ENCODE measurements around the gene MAS1L.

Gene MAS1L

DNA sequence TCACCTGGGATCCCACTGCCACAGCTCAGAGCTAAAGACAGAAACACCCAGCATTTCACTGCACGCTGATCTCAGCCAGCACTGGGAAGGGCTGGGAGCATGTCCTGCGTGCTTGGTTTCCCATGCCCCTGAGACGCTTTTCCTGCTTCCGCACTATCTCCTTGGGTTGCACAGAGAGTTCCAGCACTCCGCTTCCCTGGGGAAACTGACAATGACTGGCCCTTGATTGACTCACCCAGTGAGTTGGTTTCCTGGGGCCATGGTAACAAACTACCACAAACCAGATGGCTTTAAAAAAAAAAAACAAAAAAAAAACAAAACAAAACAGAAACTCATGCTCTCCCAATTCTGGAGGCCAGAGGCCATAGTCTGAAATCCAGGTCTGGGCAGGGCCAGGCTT, 14.8 kb upstream of the MAS1L start:
- no peak overlapping the region for H3K4me3 Mint-ChIP-seq
- H3K27ac Mint-ChIP-seq = no peak overlapping the region
- no peaks in the 10 kb centered on the region for H3K9me3 Mint-ChIP-seq
- no peaks in the 10 kb centered on the region for H3K4me1 Mint-ChIP-seq
- no peaks in the 10 kb centered on the region for H3K36me3 Mint-ChIP-seq
- CTCF ChIA-PET = no interaction called here
- DNase-seq = no peak
- H3K27me3 Mint-ChIP-seq = peaks cover 26% of the 10 kb centered on the region

DNA sequence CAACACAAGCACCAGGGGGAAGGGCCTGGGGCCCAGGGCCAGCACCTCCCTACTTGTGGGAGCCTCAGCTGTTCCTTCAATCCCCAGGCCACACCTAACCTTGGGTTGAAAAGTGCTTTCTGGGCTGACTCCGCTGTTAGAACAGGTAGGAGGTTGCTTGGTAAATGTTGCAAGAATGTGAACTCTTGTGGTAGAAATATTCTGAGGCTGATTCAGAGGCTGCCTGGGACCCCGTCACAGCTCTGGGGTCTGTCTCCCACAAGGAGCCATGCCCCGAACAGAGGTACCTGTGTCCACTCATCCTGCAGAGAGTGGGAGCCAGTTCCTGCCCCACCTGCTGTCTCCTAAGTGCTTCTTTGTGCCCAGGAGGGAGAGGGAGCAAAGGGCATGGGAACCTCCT, 14.4 kb upstream of the MAS1L start:
- Mint-ChIP-seq H3K36me3 (no peaks in the 10 kb centered on the region), H3K9me3 (no peaks in the 10 kb centered on the region), H3K4me1 (no peaks in the 10 kb centered on the region), H3K27ac (no peak overlapping the region), H3K4me3 (no peak overlapping the region), H3K27me3 (peaks cover 31% of the 10 kb centered on the region)
- CTCF ChIA-PET = no interaction called here
- DNase-seq = no peak

DNA sequence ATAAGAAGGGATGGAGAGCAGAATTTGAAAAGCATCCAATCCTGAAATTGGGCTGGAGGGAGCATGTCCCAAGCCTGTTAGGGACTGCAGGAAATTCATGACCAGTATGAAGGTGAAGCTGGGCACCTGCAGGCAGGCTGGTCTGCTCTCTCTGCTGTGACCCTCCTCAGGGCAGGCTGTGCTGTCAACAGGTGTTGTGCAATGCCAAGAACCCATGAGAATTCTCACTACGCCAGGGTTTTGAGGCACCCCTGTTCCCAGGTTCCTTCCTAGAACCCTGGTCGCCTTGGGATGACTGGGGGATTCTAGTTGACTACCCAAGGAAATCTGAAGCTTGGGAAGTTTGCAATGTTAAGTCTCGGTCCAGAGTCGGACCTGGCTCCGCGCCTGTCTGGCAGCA, 13.3 kb upstream of the MAS1L start:
- CTCF ChIA-PET = no interaction called here
- peaks cover 37% of the 10 kb centered on the region for H3K27me3 Mint-ChIP-seq
- no peaks in the 10 kb centered on the region for H3K36me3 Mint-ChIP-seq
- no peak overlapping the region for H3K27ac Mint-ChIP-seq
- H3K4me3 Mint-ChIP-seq = no peak overlapping the region
- no peaks in the 10 kb centered on the region for H3K4me1 Mint-ChIP-seq
- no peak for DNase-seq
- H3K9me3 Mint-ChIP-seq = no peaks in the 10 kb centered on the region

DNA sequence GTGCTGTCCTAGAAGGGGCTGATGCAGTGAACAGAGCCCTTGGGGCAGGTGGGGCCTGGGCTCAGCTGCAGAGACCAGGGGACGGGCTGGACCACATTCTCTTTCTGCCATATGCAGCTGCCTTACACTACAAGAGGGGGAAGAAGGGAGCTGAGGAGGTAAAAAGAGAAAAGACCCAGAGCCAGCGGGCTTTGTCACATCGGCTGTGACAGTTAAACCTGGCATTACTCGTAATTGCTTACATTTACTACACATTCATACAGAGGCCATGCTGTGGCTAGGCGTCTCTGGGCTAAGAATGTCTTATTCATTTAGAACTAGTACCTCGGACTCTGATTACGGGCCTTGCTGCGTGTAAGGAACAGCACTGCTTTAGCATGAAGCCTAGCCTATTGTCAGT, 12.8 kb upstream of the MAS1L start:
- H3K4me1 Mint-ChIP-seq = no peaks in the 10 kb centered on the region
- no peak overlapping the region for H3K27ac Mint-ChIP-seq
- no peak for DNase-seq
- CTCF ChIA-PET = no interaction called here
- no peak overlapping the region for H3K4me3 Mint-ChIP-seq
- H3K36me3 Mint-ChIP-seq = no peaks in the 10 kb centered on the region
- H3K27me3 Mint-ChIP-seq = peaks cover 34% of the 10 kb centered on the region
- H3K9me3 Mint-ChIP-seq = no peaks in the 10 kb centered on the region

DNA sequence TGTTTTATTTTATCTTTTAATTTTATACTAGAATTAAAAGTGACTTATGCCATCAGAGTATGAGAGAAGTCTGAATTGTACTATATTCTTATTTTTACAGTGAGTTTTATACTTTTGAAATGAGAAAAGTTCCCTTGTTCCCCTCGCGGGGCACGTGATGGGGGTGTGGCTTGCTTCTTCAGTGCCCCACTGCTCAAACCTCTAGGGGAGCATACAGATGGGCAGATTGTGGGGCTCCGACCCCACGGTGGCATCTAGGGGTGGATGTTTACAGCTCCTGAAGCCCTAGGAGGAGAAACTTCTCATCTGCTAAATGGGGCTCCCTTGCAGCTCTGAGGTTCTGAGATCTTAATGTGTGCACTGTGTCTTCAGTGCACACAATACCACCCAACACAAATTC, 11.9 kb upstream of the MAS1L start:
- DNase-seq = no peak
- no peak overlapping the region for H3K27ac Mint-ChIP-seq
- H3K4me3 Mint-ChIP-seq = no peak overlapping the region
- H3K9me3 Mint-ChIP-seq = no peaks in the 10 kb centered on the region
- no peaks in the 10 kb centered on the region for H3K4me1 Mint-ChIP-seq
- H3K27me3 Mint-ChIP-seq = peaks cover 34% of the 10 kb centered on the region
- H3K36me3 Mint-ChIP-seq = no peaks in the 10 kb centered on the region
- CTCF ChIA-PET = no interaction called here

DNA sequence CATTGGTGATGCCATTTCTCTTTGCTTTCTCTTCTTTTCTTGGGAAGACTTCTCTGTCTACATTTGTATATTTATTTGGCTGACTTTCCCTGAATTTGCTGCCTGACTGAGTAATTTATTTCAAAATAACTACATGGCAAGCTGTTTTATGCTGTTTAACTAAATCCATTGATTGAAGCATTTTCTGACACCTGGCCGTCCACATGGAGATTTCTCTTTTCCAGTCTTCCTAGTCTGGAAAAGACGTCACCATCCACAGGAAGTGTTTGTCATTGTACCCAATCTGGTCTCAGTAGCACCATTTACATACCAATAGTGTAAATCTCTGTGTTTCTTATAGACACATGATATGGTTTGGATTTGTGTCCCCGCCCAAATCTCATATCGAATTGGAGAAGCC, 9.2 kb upstream of the MAS1L start:
- Mint-ChIP-seq H3K36me3 (no peaks in the 10 kb centered on the region), H3K27me3 (peaks cover 26% of the 10 kb centered on the region), H3K4me1 (no peaks in the 10 kb centered on the region), H3K9me3 (no peaks in the 10 kb centered on the region), H3K27ac (no peak overlapping the region), H3K4me3 (no peak overlapping the region)
- DNase-seq = no peak
- CTCF ChIA-PET = no interaction called here

DNA sequence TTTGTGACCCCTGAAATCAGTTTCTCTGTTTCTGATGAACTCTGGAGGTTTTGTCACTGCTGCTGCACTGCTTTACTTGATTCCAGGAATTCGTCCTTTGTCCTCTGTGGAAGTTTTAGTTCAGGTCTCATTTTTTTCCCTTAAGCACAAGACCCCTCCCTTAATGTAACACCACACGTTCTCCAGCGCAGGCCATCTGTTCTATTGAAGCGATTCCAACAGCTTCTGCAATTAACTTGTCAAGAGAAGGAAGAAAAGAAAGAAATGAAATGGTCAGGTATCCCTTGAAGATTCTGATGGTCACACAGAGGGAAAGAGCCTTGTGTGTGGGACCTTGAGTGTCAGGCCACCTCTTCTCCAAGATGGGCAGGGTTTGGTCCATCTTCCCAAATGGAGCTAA, 7.8 kb upstream of the MAS1L start:
- CTCF ChIA-PET = interaction anchor here (0.6 kb wide), 1 partner anchor 89 kb away, joined by 3 read pairs; no protein-coding TSS in a partner anchor
- Mint-ChIP-seq H3K27ac (no peak overlapping the region), H3K27me3 (peaks cover 25% of the 10 kb centered on the region), H3K4me1 (no peaks in the 10 kb centered on the region), H3K36me3 (no peaks in the 10 kb centered on the region), H3K9me3 (no peaks in the 10 kb centered on the region), H3K4me3 (no peak overlapping the region)
- no peak for DNase-seq

DNA sequence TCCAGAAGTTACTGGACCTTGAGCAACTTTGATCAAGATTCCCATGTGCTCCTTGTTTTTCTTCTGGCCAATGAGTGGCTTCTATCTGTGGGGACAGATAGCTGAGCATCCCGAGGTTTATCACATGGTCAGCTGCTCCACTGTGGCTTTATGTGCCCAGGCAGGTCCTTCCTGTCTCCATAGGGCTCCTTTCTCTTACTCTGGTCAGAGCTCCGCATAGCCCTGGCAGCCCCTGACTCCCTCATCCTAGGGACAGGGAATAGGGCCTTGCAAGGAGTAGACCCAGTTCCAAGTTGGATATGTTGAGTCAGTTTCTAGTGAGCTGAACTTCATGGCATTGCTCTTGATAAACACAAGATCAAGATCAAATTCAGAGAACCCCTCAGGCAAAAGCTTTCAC, 6.4 kb upstream of the MAS1L start:
- no peak for DNase-seq
- Mint-ChIP-seq H3K27ac (no peak overlapping the region), H3K9me3 (no peaks in the 10 kb centered on the region), H3K4me1 (no peaks in the 10 kb centered on the region), H3K36me3 (no peaks in the 10 kb centered on the region), H3K27me3 (peaks cover 20% of the 10 kb centered on the region), H3K4me3 (no peak overlapping the region)
- CTCF ChIA-PET = no interaction called here

GRCh38 chr6:29493261-29493660, 5.5 kb upstream of the MAS1L start:
- H3K27me3 Mint-ChIP-seq = peaks cover 20% of the 10 kb centered on the region

DNA sequence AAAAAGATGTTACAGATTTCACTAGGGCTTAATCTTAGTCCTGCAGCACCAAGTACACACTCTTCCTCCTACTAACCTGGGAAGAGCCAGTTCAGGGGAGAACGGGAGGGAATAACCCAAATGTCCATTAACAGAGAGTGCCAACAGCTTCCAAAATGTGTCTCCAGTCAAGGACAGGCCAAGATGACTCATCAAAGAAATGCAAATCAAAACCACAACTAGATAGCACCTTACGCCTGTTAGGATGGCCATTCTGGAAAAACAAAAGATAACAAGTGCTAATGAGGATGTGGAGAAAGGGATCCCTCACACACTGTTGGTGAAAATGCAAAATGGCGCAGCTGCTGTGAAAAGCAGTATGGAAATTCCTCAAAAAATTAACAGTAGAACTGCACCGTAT, 3.8 kb upstream of the MAS1L start:
- Mint-ChIP-seq H3K4me3 (no peak overlapping the region), H3K36me3 (no peaks in the 10 kb centered on the region), H3K27ac (no peak overlapping the region), H3K4me1 (no peaks in the 10 kb centered on the region), H3K27me3 (peaks cover 9% of the 10 kb centered on the region), H3K9me3 (no peaks in the 10 kb centered on the region)
- CTCF ChIA-PET = no interaction called here
- DNase-seq = no peak

More at GRCh38 chr6:29493261-29493660, 5.5 kb upstream of the MAS1L start:
- CTCF ChIA-PET = no interaction called here
- Mint-ChIP-seq H3K4me1 (no peaks in the 10 kb centered on the region), H3K4me3 (no peak overlapping the region), H3K36me3 (no peaks in the 10 kb centered on the region), H3K27ac (no peak overlapping the region), H3K9me3 (no peaks in the 10 kb centered on the region)
- DNase-seq = no peak

GRCh38 chr6:29490552-29490951, 2.8 kb upstream of the MAS1L start:
- Mint-ChIP-seq H3K9me3 (no peaks in the 10 kb centered on the region), H3K27ac (no peak overlapping the region), H3K27me3 (peaks cover 5% of the 10 kb centered on the region), H3K4me3 (no peak overlapping the region), H3K4me1 (no peaks in the 10 kb centered on the region), H3K36me3 (no peaks in the 10 kb centered on the region)
- no peak for DNase-seq
- CTCF ChIA-PET = no interaction called here

- no peak for DNase-seq
- Mint-ChIP-seq H3K4me1 (no peaks in the 10 kb centered on the region), H3K36me3 (no peaks in the 10 kb centered on the region), H3K9me3 (no peaks in the 10 kb centered on the region), H3K4me3 (no peak overlapping the region), H3K27ac (no peak overlapping the region), H3K27me3 (peaks cover 5% of the 10 kb centered on the region)
- CTCF ChIA-PET = no interaction called here
Measured at GRCh38 chr6:29490055-29490454, 2.3 kb upstream of the MAS1L start.

GRCh38 chr6:29489286-29489685, 1.5 kb upstream of the MAS1L start:
- DNase-seq = no peak
- H3K4me1 Mint-ChIP-seq = no peaks in the 10 kb centered on the region
- H3K36me3 Mint-ChIP-seq = no peaks in the 10 kb centered on the region
- H3K27me3 Mint-ChIP-seq = peaks cover 5% of the 10 kb centered on the region
- no peak overlapping the region for H3K4me3 Mint-ChIP-seq
- no peak overlapping the region for H3K27ac Mint-ChIP-seq
- H3K9me3 Mint-ChIP-seq = no peaks in the 10 kb centered on the region
- CTCF ChIA-PET = no interaction called here

DNA sequence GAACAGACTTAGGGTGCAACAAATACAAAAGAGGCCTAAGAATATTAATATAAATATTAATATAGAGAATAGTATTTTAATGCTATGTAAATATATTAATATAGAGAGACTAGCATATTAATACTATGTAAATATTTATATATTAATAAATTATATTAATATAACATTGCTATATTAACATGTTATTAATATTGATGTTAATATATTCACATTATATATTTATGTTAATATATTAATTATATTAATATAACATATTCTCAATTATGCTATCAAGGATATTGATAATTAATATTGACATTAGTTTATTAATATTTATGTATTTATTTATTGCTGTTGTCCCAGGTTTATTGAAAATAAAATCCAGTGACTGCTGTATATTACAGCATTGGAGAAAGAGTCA, 1.1 kb upstream of the MAS1L start:
- no peaks in the 10 kb centered on the region for H3K36me3 Mint-ChIP-seq
- no peaks in the 10 kb centered on the region for H3K4me1 Mint-ChIP-seq
- DNase-seq = no peak
- no peaks in the 10 kb centered on the region for H3K9me3 Mint-ChIP-seq
- no peak overlapping the region for H3K4me3 Mint-ChIP-seq
- no peak overlapping the region for H3K27ac Mint-ChIP-seq
- CTCF ChIA-PET = no interaction called here
- peaks cover 1% of the 10 kb centered on the region for H3K27me3 Mint-ChIP-seq

DNA sequence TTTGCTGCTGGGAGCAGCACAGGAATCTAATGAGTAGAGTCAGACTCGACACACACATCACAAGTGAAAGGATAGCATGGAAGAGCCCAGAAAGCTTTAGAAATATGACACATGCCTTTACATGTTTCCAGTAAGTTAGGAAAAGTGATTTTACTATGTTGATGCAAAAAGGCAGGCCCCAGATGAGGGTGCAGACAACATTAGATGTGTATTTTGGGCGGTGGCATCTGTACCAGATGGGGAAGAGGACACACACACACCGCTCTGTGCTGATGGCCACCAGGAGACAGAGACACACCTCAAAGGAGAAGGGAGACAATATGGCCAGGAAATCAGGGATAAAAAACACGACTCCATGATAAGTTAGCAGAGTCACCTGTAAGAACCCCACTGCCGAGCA, 625 bp downstream of the MAS1L start:
- H3K36me3 Mint-ChIP-seq = no peaks in the 10 kb centered on the region

GRCh38 chr6:29486577-29486976, 1.2 kb downstream of the MAS1L start:
- H3K27ac Mint-ChIP-seq = no peak overlapping the region
- H3K36me3 Mint-ChIP-seq = no peaks in the 10 kb centered on the region
- H3K9me3 Mint-ChIP-seq = no peaks in the 10 kb centered on the region
- H3K27me3 Mint-ChIP-seq = no peaks in the 10 kb centered on the region
- no peaks in the 10 kb centered on the region for H3K4me1 Mint-ChIP-seq
- H3K4me3 Mint-ChIP-seq = no peak overlapping the region
- DNase-seq = no peak
- CTCF ChIA-PET = no interaction called here

More for the DNA sequence above, 625 bp downstream of the MAS1L start:
- CTCF ChIA-PET = no interaction called here
- Mint-ChIP-seq H3K4me3 (no peak overlapping the region), H3K27ac (no peak overlapping the region), H3K4me1 (no peaks in the 10 kb centered on the region), H3K9me3 (no peaks in the 10 kb centered on the region), H3K27me3 (no peaks in the 10 kb centered on the region)
- no peak for DNase-seq

All from activated naive CD4-positive, alpha-beta T cell treated with anti-CD3 and anti-CD28 coated beads, Interleukin-2, amount 10 ng/mL, durations not matched to agents 7 days and 5 days (primary cell).